ENCODE results near the gene CNTNAP4. TPM values are rescaled to one million over a fixed set of nuclear protein-coding genes. Genes with fewer than 3 reads are reported as not detected.

Gene CNTNAP4
- total RNA-seq, 2 donors from 2014 or later: not detected

DNA sequence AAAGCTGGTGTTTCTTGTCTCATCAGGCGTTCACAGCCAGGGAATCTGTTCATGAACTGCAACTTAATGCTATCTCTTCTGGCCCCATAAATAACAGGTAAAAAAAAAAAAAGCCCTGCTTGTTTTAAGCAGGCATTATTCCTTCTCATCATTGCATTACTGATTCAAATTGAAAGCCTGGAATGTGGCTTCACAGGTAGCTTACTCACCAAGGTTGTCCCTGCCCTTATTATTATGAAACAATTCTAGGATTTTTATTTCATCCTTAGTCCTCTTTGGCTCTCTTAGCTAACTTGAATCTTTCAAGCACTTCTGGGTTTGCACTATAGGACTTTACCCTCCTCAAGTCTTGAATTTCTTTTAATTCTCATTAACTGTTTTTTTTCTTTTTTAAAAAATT, 113.3 kb downstream of the CNTNAP4 start:
- TF ChIP-seq POLR2A (IDR thresholded peaks at IDR 0.05): no peak
- TF ChIP-seq, protein P1, sequence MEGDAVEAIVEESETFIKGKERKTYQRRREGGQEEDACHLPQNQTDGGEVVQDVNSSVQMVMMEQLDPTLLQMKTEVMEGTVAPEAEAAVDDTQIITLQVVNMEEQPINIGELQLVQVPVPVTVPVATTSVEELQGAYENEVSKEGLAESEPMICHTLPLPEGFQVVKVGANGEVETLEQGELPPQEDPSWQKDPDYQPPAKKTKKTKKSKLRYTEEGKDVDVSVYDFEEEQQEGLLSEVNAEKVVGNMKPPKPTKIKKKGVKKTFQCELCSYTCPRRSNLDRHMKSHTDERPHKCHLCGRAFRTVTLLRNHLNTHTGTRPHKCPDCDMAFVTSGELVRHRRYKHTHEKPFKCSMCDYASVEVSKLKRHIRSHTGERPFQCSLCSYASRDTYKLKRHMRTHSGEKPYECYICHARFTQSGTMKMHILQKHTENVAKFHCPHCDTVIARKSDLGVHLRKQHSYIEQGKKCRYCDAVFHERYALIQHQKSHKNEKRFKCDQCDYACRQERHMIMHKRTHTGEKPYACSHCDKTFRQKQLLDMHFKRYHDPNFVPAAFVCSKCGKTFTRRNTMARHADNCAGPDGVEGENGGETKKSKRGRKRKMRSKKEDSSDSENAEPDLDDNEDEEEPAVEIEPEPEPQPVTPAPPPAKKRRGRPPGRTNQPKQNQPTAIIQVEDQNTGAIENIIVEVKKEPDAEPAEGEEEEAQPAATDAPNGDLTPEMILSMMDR (IDR thresholded peaks at IDR 0.05): no peak
- WGBS, 2 donors: 63 to 85% methylated on average over 1 of the region's 1 CpG
- DNase-seq (no peak), ATAC-seq (no peak)
- Histone ChIP-seq H3K27me3 (no peaks in the 10 kb centered on the region), H3K36me3 (replicated peaks in 1 of 2; ENCODE audit: insufficient read depth in 1 of 2, low read depth in 2 of 2) (no peaks in the 10 kb centered on the region), H3K9me3 (no peaks in the 10 kb centered on the region), H3K4me1 (no peaks in the 10 kb centered on the region), H3K27ac (no peak overlapping the region), H3K4me3 (no peak overlapping the region)
- intact Hi-C loops (cut with DNase I): no loop called here

DNA sequence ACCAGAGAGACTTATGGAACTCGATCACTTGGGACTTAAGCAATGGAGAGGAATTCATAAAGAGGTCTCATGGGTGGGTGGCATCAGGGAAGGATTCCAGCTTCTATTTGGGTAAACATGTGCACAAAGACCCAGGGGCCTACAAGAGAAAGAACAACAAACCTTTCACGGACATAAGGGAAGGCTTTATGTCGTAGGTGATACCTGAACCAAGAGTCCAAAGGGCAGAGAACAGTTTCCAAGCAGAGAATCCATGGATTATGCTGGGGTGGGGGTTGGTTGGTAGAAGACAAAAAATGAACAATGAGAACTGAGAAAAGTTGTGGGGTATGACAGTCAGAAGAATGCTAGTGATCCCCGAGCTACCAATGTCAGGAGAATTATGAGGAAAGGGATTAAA, 119.8 kb downstream of the CNTNAP4 start:
- no peak for DNase-seq
- Histone ChIP-seq H3K4me1 (no peaks in the 10 kb centered on the region), H3K27me3 (no peaks in the 10 kb centered on the region), H3K4me3 (no peak overlapping the region), H3K9me3 (no peaks in the 10 kb centered on the region), H3K27ac (no peak overlapping the region), H3K36me3 (replicated peaks in 1 of 2; ENCODE audit: insufficient read depth in 1 of 2, low read depth in 2 of 2) (no peaks in the 10 kb centered on the region)
- intact Hi-C loops (cut with DNase I): no loop called here
- ATAC-seq: no peak
- no peak for TF ChIP-seq POLR2A (IDR thresholded peaks at IDR 0.05)
- TF ChIP-seq, protein P1 (IDR thresholded peaks at IDR 0.05): no peak
- WGBS, 2 donors: 55 to 76% methylated on average over 4 of the region's 4 CpGs

DNA sequence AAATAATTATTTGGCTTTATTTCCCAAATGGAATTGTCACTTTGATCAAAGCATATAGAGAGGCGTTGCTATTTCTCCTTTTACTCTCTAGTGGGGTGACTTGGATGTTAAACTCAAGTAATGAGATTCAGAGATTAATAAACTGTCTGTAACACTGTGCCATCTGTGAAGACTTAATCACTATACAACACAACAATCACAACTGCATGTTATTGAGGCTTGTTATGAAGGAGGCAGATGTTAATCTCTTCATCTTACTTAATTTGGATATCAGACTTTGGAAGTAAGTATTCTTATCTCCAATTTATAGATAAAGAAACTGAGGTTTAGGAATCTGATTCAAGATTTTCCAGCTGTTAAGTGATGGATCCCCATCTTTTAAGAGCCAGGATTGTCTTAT, 132.5 kb downstream of the CNTNAP4 start:
- ATAC-seq (no peak), DNase-seq (no peak)
- Histone ChIP-seq H3K36me3 (replicated peaks in 1 of 2; ENCODE audit: insufficient read depth in 1 of 2, low read depth in 2 of 2) (no peaks in the 10 kb centered on the region), H3K4me3 (no peak overlapping the region), H3K9me3 (no peaks in the 10 kb centered on the region), H3K4me1 (no peaks in the 10 kb centered on the region), H3K27me3 (no peaks in the 10 kb centered on the region), H3K27ac (no peak overlapping the region)
- no peak for TF ChIP-seq POLR2A (IDR thresholded peaks at IDR 0.05)
- TF ChIP-seq, protein P1 (IDR thresholded peaks at IDR 0.05): no peak
- 73 to 76% methylated on average over 1 of the region's 1 CpG for WGBS, 2 donors
- intact Hi-C loops (cut with DNase I): no loop called here

- ATAC-seq (no peak), DNase-seq (no peak)
- no peaks in the 10 kb centered on the region for H3K27me3 ChIP-seq
- no peaks in the 10 kb centered on the region for H3K9me3 ChIP-seq
- H3K36me3 ChIP-seq (replicated peaks in 1 of 2; ENCODE audit: insufficient read depth in 1 of 2, low read depth in 2 of 2): no peaks in the 10 kb centered on the region
- 42 to 69% methylated on average over 2 of the region's 2 CpGs for WGBS, 2 donors
- H3K4me3 ChIP-seq: no peak overlapping the region
- no peak overlapping the region for H3K27ac ChIP-seq
- intact Hi-C loops (cut with DNase I): no loop called here
- TF ChIP-seq, protein P1 (IDR thresholded peaks at IDR 0.05): no peak
- H3K4me1 ChIP-seq: no peaks in the 10 kb centered on the region
These were observed 144.4 kb downstream of the CNTNAP4 start for GRCh38 chr16:76421571-76421970.

DNA sequence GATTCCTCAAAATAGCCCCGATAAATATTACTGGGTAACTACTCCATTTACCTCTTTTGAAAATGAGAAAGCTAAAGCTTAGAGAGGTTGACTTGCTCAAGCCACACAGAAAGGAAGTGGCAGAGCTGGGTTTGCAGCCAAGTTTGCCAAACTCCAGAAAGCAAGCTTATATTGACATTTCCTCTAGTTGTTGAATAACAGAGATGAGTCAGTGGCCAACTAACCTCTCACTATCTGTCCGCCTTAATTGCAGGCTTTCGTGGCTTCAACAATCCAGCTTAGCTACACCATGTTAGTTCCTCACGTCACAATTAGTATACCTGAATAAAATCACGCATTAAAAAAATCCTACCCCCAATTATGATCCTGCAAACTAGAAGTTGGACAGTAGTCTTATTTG, 151.7 kb downstream of the CNTNAP4 start:
- H3K27ac ChIP-seq: no peak overlapping the region
- ATAC-seq: no peak
- H3K36me3 ChIP-seq (replicated peaks in 1 of 2; ENCODE audit: insufficient read depth in 1 of 2, low read depth in 2 of 2): no peaks in the 10 kb centered on the region
- no peaks in the 10 kb centered on the region for H3K27me3 ChIP-seq
- DNase-seq: peak; percentile 5 to 11 (median 10)
- no peak overlapping the region for H3K4me3 ChIP-seq
- TF ChIP-seq, protein P1 (IDR thresholded peaks at IDR 0.05): no peak
- TF ChIP-seq POLR2A (IDR thresholded peaks at IDR 0.05): no peak
- H3K9me3 ChIP-seq: no peaks in the 10 kb centered on the region
- no peaks in the 10 kb centered on the region for H3K4me1 ChIP-seq
- intact Hi-C loops (cut with DNase I): no loop called here
- WGBS, 2 donors: 50 to 59% methylated on average over 5 of the region's 5 CpGs

Data from body of pancreas (tissue), 4 donors.